GM19438 (cell line): ENCODE measurements around the gene CGB5.
"Not testable (repeated sequence)": the region's sequence is repeated elsewhere in the genome, so short reads cannot be mapped to it uniquely, and the experiment has no call there.

Source experiments
- ATAC-seq: cut with Tn5 transposase; IDR thresholded peaks from one replicate; pipeline ENCODE4 v1.9.1; 2021; ENCODE audit warnings: low read depth; ENCODE audit not compliant: unreplicated experiment

Gene CGB5

DNA sequence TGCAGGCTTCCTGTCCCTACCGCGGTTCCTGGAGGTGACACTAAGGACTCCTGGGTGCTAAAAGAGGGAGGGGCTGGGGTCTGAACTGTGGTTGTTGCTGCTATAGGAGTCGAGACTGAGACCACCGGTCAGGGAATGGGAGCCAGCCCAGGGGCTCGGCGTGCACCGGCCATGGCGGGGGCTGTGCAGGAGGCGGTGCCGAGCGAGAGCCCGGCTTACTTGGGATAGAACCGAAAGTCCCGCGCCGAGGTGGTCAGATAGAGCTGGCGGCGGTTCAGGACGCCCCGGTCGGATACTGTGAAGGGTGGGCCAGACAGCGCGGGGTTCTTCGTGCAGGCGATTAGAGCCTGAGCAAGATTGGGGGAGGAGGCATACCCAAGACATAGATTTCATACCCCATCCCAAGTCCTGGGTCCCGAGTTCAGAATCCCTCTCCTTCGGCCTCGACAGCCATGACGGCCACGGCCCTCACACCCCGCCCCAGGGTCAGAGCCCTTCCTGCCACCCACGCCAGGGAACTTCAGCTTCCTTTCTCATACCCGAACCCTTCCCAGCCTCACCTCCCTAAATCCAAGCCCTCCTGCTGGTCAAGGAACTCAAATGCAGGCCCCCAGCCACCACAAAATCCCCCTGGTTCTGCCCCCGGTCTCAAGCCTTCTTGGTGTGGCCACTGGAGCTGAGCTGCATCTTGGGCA, 13.4 kb downstream of the CGB5 start:
- ATAC-seq: not testable (repeated sequence)

DNA sequence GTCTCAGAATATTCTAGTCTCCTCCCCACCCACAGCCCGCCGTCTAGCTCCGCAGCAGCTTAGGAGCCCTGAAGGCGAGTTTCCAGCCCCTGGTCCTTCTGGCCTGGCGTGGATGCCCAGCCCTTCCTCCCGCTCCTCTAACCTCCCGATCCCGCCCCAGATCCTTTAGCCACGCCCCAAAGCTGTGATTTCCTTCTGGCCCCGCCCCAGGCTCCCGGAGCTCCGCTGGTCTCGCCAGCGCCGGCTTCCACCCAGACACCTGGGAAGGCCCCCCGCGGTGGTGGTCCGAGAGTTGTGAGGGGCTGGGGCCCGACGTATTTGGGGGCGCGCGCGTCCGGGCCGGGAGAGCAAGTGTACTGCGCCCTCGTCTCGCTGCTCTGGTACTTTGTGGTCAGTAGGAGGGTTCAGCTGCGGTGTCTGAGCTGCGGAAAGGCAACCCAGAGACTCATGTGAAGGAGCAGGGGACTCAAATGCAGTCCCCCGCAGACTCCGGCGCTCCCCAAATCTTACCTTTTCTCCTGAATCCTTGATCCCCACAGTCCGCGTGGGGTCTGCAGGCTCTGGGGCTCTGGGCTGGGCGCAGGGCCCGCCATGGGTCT, 14.1 kb downstream of the CGB5 start, which contains the start of gene CGB7:
CGB7 (minus strand) TSS at position 114 of the 599 bp plus-strand sequence. CDS start 2,374 bp downstream, outside the sequence.
- no peak for ATAC-seq

DNA sequence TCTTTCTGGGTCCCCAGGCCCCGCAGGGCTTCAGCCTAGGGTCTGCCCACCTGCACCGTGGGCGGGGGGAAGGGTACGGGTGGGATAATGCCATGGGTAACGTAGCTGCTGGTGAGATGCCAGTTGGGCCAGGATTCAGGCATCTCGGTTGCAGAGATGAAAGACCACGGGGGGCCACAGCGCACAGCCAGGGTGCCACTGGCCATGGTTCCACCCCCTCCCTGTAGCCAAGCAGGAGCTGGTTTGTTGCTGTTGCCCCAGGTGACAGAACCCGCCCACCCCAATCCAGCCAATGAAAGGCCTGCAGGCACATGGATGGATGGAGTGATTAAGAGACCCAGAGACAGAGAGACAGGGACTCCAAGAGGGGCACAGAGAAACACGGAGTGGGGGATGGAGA, 14.9 kb downstream of the CGB5 start:
- no peak for ATAC-seq

DNA sequence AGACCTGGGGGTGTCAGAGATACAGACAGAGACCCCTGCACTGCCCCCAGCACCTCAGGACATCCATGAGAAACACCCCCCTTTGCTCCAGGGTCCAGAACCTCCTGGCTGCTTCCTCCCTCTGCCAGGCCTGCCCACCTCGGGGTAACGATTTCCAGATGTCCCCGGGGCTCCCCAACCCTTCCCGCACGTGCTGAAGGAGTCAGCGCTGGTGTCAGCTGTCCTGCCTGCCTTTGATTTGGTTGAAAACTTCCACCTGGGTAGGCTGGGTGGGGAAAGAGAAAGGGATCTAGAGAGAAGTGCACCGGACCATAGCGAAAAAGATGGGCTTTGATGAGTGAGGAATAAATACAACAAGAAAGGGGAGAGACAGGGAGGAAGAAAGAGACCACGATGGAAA, 15.4 kb downstream of the CGB5 start:
- ATAC-seq: no peak

DNA sequence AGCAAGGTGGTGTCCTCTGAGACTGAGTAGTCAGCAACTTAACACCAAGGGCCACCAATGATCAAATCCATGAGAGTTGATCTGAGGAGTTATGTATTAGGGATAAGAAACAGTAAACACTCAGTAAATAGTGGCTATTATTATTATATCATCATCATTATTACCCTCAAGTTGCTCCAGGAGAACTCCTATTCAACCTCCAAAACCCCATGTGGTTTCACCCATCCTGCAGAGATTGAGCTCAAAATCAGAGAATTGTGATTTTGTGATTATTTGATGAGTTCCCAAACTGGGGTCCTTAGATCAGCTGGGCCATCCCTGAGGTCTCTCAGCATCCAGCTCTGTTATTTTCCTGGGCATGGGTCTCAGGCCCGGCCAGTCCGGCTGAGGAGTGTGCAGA, 17.4 kb downstream of the CGB5 start:
- no peak for ATAC-seq

DNA sequence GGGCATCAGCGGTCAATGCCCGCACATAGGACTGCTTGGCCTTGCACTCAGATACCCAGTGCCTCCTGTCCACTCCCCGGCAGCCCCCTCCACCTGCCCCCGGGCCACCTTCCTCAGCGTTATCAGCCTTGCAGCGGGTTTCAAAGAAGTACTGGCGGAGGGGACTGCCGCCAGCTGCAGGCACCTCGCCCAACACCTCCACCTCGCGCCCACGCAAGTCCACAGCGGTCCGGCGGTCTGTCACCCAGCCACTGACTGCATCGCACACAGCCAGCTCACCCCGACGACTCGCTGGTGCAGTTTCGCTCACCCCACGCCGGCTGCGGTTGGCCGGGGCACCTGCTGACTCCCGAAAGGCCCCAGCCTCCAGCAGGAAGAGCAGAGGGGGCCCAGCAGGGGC, 17.8 kb downstream of the CGB5 start:
- no peak for ATAC-seq

DNA sequence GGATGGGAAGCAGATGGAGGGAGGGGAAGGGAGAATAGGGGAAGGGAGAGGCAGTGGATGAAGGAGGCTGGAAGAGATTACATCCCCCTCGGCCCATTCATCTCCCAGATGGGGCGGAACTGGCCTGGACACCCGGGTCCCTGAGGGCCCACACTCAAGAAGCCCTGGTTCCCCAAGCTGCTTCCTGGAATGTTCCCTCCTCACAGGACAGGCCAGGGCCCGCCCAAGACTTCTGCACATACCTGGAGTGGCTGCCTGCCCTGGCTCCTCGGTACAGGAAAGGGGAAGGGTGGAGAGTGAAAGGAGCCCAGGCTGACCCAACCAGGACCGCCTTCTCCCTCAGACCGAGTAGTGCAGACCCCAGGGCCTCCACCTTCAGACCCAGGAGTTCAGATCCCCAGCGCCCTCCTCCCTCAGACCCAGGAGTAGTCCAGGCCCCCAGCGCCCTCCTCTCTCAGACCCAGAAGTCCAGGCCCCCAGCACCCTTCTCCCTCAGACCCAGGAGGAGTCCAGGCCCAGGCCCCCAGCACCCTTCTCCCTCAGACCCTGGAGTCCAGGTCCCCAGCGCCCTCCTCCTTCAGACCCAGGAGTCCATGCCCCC, 20.5 kb downstream of the CGB5 start:
- ATAC-seq: no peak

DNA sequence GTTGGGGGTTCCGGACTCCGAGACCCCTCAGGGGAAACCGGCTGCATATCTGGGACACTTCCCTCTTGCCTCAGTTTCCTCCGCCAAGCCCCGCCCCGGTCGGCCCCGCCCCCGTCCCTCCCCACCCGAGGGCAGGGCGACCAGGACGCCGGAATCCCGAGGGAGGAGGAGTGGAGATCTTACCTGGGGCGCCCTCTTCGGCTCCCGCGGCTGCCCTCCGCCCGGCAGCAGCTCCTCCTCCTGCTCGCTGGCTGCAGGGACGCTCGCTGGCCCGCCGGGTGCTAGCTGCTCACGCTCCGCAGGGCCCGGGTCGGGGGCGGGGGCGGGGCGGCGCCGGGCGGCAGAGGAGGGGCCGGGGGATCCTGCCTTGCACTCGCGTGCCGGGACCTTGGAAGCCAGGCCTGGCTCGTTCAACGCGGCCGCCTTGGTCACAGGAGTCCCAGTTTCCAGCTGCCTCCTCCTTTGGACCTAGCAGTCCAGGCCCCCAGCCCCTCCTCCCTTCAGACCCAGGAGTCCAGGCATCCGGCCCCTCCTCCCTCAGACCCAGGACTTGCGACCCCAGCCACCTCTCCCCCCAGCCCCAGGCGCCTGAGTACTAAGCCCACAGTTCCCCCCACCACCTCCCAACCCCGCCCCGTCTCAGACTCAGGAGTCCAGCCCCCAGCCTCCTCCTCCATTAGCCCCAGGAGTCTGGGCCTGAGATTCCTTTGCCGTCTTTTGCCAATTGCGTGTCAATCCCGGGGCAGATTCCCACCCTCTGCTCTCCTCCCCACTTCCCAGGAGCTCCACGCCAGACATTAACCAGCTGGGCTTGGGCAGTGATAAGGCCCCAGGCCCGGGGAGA, 21.3 kb downstream of the CGB5 start, which contains the start of gene NTF4:
NTF4 (minus strand) TSS at position 51 of the 844 bp plus-strand sequence. CDS start 2,821 bp downstream, outside the sequence.
- no peak for ATAC-seq

DNA sequence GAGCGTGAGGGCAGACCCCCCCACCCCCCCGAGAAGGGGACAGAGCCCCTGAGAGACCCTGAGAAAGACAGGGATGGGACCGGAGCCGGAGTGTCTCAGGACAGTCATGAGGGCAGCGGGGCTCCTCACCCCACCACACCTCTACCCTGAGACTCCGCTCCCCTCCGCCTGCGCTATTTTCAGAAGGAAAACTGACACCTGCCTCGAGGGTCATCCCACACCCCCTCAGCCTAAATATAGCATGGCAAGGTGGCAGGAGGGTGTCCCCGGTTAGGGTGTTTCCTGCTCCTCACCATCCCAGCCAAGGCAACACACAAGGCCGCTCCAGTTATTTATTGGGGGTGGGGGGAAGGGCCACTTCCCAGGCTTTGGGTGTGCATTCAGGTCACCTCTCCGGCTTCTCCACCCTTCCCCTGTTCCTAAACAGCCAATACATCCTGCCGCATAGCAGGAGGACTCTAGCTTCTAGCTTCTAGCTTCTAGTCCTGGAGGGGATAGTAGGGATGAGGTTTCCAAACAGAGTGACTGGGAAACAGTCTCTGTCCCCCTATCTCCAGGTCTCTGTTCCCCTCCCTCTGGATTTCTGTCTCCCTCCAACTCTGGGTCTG, 22.4 kb downstream of the CGB5 start:
- no peak for ATAC-seq

DNA sequence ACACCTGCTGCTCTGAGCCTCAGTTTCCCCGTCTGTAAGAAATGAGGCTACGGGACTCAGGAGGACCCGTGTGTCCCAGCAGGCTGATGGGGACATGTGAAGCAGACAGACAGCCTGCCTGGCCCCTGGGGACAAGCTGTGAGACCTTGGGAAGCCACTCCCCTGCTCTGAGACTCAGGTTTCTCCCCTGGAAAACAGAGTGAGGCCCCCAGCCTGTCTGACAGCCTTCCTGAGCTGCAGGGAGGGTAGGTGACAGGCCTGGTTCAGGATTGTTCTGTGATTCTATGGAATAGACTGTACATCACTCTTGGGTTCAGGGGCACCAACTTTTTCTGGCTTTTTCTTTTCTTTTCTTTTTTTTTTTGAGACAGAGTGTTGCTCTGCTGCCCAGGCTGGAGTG, 23.9 kb downstream of the CGB5 start:
- no peak for ATAC-seq

DNA sequence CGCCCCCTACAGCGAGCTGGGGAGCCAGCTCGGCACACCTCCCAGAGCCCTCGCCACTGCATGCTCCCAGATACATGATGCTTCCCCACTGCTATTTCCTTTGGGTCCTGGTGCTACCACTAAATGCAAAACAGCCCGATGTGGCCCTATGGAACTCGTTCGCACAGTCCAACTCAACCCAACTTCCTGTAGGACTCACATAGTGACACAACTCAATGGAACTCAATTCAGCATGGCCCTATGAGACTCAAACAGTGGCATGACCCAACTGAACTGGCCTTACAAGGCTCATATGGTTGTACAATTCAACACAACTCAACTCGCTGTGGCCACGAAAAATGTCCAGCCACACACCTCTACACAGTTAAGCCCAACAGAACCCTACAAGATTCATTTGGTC, 25.4 kb downstream of the CGB5 start:
- no peak for ATAC-seq

DNA sequence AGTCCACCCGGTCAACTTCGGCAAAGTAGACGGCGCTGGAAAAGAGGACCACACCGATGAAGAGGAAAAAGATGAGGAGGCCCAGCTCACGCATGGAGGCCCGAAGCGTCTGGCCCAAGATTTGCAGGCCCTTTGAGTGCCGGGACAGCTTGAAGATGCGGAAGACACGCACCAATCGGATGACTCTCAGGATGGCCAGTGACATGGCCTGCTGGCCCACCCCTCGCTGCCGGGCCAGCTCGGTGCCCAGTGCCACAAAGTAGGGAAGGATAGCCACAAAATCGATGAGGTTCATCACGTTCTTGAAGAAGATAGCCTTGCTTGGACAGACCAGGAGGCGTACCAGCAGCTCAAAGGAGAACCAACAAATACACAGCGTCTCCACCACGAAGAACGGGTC, 26.8 kb downstream of the CGB5 start:
- ATAC-seq: no peak

DNA sequence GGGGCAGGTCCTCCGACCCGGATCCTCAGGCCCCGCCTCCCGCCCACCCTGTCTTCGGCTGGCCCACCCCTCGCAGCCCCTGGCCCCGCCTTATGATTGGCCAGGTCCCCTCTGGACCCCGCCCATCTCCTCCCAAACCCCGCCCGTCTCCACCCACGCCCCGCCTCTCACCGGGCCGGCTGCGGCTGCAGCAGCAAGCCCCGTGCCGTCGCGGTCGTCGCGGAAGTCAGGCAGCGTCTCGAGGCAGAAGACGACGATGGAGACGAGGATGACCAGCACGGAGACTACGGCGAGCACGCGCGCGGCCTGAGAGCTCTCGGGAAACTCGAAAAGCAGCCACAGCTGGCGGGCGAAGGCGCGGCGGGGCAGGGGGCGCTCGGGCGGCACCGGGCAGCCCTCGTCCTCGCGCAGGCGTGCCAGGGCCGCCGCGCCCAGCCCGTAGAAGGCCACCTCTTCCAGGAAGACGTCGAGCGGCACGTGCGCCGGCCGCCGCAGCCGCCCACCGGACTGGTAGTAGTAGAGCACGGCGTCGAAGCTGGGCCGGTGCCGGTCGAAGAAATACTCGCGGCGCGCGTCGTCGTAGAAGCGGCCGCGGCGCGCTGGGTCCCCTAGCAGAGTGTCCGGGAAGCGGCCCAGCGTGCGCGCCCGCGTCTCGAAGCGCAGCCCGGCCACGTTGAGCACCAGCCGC, 28.4 kb downstream of the CGB5 start:
- no peak for ATAC-seq

DNA sequence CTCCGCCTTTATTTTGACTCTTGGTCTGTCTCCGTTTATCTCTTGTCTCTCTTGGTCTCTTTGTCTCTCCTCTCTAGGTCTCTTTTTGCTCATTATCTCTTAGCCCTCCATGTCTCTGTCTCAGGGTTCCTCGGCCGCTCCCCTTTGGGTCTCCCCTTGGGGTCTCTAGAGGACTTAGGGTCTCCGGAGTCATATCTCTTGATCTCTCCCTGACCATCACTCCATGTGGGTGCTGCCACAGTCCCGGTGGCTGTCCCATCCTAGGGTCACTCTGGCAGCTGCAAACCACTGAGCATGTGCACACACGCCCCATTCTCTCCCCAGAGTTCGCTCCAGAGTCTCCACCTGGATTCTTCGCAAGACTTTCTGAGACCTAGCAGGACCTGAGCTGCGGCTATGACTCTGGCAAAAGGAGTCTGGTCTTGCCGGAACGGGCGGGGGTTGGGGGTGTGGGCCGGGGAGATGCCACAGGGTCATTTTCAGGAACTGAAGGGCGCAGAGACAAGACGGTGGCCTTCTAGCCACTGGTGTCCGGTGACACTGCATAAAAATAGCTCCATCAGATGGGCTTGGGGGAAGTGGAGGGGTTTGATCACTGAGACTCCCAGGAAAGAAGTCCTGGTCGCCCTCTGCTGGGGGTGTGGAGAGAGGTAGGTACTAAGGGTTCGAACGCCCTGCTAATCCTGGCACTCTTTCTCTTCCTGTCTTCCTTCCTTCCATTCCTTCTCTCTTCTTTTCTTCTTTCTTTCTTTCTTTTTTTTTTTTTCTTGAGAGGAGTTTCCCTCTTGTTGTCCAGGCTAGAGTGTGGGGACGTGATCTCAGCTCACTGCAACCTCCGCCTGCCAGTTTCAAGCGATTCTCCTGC, 30.1 kb downstream of the CGB5 start:
- no peak for ATAC-seq

DNA sequence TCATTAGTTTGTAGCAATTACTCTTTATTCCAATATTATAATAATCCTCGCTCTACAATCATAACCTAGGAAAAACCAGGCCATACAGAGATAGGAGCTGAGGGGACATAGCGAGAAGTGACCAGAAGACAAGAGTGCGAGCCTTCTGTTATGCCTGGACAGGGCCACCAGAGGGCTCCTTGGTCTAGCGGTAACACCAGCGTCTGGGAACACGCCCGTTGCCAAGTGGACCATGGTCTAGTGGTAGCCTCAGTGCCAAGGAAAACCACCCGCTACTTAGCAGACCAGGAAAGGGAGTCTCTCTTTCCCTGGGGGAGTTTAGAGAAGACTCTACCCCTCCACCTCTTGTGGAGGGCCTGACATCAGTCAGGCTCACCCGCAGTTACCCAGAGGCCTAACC, 31.2 kb downstream of the CGB5 start:
- ATAC-seq: not testable (repeated sequence)

DNA sequence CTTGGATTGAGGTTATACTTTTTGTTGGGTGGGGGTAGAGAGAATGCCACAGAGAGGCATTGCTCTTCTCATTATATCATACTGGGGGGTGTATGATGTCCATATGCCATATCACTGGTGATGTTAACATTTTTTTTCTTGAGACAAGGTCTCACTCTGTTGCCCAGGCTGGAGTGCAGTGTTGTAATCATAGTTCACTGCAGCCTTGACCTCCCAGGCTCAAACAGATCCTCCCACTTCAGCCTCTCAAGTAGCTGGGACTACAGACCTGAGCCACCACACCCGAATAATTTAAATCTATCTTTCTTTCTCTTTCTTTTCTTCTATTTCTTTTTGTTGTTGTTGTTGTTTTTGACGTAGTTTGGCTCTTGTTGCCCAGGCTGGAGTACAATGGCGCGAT, 36.7 kb downstream of the CGB5 start:
- no peak for ATAC-seq

DNA sequence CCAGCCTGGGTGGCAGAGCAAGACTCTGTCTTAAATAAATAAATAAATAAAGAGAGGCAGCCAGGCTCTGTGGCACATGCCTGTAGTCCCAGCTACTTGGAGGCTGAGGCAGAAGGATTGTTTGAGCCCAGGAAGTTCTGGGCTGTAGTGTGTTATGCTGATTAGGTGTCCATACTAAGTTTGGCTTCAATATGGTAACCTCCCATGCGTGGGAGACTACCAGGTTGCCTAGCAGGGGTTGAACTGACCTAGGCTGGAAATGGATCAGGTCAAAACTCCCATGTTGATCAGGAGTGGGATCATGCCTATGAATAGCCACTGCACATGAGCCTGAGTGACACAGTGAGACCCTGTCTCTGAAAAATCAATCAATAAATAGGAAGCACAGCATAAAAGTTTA, 37.6 kb downstream of the CGB5 start:
- ATAC-seq: no peak

DNA sequence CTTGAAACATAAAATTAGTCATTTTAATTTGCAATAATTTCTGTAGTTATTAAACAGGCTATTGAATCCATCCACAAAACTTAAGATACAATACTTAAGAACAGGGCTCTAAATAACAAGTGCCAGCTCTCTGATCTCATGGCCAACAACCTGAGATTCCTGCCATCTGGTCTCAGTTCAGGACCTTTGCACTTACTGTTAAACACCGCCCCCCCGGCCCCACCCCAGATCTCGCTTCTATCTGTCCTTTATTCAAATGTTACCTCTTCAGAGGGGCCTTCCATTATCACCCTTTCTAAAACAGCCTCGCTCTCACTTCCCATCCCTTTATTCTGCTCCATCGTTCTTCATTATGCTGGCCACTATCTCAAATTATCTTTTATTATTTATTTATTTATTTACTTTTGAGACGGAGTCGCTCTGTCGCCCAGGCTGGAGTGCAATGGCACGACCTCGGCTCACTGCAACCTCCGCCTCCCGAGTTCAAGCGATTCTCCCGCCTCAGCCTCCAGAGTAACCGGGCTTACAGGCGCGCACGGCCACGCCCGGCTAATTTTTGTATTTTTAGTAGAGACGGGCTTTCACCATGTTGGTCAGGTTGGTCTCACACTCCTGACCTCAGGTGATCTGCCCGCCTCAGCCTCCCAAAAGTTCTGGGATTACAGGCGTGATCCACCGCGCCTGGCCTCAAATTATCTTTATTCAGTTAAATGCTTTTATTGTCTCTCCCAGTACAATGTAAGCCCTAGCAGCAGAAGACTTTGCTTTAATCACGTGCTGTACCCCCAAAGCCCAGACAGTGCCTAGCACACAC, 40.8 kb downstream of the CGB5 start:
- ATAC-seq: no peak
